Stimulated activated CD4-positive, alpha-beta T cell treated with anti-CD3 and anti-CD28 coated beads, Interleukin-1b, Interleukin-23, amount 100 ng/mL, for 24 hours (primary cell): ENCODE data around the gene ADPRHL1.
A peak's percentile ranks its signal among the peaks of the same experiment; 100 is the strongest.

Experiments used
- DNase-seq, 4 experiments: peaks; one replicate each; pipeline ENCODE4 v3.0.0-alpha.2; 2020; ENCODE audit warnings: low read depth in 4 of 4, low spot score in 1 of 4

ADPRHL1 gene

DNA sequence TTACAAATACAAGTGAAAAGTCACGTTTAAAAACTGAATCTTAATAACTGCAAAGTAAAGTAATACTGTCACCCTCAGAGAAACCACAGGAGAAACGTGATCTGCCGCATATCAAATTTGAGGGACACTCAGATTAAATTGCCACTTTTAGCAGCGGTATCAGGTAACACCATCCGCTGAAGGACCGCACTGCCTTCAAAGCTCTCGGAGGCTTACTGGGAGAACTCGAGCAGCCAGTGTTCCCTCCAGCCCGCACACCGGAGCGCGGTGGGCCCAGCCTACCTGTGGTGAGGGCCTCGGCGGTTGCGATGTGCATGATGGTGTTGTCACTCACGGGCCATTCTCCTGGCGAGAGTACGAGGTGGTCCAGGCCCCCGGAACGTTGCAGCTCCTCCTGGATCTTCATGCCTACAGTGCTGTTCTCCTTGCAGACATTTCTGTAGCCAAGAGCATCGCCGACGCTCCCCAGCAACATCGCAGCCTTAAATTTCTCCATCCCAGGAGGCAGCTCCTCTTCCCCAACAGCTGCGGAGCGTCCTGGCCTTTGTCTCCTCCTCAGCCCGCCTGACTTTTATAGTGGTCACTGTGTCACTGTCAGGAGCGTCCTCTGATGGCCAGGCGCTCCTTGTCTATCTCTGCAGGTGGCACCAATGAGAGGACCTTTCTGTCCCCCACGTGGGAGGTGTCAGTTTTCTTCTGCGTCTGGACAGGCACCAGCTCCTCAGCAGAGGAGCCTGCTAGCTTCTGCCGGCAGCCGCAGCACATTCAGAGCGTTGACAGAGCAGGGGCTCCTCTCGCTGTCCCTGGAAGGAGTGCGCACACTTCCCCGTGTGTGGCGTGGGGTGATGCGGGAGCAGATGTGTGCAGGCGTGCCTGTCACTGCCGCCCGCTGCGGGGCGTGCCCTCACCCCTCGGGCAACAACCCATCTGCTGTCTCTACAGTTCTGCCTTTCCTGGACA, at the start of gene ADPRHL1:
Gene ADPRHL1, minus strand, starts transcription at position 547 of the 960 bp plus-strand sequence. Its CDS starts 51 bp downstream, at position 496.
- DNase-seq, result no peak

DNA sequence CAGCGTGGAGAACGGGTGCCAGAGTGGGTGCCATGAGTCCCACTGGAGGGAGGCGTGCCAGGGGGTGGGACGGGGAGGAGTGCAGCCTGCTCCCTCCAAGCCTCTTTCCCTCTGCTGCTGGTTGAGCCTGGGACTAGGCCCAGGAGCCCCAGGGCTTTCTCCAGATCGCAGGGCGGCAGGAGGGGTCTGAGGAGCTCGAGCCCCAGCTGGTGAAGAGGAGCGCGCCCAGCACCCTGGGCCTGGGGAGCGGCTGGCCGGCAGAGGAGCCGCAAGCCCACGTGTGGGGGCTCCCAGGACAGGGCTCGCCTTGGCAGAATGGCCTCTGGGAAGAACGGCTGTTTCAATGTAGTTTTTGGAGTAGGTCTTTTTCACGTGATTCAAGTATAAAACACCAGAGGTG, 49.4 kb upstream of the ADPRHL1 start:
- DNase-seq, result no peak

DNA sequence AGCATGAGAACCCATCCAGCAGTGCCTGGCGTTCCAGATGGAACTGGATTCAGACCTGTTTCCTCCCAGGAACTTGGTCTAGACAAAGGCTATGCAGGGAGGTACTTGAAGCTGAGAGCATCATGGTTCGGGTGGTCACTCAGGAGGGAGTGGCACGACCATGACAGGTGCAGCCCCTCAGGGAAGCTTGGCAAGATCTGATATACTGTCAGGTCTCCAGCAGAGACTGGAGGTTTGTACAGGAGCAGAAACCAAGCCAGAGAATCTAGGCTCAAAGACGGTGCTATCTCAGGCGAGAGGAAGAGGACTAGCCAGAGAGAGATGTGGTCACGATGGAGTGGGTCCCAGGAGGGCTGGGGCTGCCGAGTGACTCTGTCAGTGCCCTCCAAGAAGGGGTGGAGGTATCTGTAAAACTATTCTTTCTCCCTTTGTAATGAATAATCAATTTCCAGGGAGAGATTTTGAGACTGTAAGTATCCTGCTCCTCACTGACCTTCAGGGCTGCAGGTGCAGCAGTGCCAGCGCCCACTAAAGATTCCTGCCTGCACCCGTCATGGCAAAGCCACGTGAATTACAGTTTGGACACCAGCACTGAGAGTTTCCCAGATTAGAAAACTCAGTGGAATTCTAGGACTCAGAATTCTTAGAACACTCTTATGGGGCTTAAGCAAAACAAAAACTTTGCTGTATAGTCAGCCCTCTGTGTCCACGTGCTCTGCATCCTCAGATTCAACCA, 47.4 kb upstream of the ADPRHL1 start:
- no peak for DNase-seq

DNA sequence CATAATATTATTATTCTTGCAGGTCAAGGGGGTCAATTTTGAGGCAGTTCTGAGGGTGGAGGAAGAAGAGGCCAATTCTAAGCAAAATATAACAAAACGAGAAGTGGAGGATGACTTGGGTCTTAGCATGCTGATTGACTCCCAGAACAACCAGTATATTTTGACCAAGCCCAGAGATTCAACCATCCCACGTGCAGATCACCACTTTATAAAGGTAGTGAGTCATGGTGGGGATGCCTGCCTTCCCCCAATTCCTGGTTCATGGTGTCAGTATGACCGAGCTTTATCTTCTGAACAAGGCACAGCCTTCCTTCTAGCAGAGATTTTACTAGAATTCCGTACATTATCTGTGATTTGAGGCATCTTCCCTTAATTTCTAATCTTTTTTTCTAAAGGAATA, 46.6 kb upstream of the ADPRHL1 start:
- DNase-seq, result no peak

DNA sequence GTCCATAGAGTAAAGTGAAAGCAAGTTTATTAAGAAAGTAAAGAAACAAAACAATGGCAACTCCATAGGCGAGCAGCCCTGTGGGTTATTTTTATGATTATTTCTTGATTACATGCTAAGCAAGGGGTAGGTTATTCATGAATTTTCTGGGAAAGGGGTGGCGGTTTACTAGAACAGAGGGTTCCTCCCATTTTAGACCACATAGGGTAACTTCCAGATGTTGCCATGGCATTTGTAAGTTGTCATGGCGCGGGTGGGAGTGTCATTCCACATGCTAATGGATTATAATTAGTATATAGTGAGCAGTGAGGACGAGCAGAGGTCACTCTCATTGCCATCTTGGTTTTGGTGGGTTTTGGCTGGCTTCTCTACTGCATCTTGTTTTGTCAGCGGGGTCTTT, 45.6 kb upstream of the ADPRHL1 start:
- no peak for DNase-seq

DNA sequence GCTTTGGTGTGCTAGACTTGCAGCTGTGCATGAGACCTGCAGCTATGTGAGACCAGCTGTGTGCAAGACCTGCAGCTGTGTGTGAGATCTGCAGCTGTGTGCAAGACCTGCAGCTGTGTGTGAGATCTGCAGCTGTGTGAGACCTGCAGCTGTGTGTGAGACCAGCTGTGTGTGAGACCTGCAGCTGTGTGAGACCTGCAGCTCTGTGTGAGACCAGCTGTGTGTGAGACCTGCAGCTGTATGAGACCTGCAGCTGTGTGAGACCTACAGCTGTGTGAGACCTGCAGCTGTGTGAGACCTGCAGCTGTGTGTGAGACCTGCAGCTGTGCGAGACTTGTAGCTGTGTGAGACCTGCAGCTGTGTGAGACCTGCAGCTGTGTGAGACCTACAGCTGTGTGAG, 43.9 kb upstream of the ADPRHL1 start:
- no peak for DNase-seq

DNA sequence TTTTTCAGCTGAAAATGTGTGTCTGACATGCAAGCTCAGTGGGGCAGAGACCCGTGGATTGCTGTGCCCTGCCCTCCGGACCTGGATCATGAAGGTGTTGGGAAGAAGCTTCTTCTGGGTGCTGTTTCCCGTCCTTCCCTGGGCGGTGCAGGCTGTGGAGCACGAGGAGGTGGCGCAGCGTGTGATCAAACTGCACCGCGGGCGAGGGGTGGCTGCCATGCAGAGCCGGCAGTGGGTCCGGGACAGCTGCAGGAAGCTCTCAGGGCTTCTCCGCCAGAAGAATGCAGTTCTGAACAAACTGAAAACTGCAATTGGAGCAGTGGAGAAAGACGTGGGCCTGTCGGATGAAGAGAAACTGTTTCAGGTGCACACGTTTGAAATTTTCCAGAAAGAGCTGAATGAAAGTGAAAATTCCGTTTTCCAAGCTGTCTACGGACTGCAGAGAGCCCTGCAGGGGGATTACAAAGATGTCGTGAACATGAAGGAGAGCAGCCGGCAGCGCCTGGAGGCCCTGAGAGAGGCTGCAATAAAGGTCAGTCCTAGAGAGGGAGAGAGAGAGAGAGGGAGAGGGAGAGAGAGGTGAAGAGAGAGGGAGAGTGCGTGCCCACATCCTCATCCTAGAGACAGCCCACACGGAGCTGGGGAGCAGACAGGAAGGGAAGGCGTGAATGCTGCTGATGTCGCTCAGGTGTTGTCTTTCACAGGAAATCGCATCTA, 42.4 kb upstream of the ADPRHL1 start:
- no peak for DNase-seq

DNA sequence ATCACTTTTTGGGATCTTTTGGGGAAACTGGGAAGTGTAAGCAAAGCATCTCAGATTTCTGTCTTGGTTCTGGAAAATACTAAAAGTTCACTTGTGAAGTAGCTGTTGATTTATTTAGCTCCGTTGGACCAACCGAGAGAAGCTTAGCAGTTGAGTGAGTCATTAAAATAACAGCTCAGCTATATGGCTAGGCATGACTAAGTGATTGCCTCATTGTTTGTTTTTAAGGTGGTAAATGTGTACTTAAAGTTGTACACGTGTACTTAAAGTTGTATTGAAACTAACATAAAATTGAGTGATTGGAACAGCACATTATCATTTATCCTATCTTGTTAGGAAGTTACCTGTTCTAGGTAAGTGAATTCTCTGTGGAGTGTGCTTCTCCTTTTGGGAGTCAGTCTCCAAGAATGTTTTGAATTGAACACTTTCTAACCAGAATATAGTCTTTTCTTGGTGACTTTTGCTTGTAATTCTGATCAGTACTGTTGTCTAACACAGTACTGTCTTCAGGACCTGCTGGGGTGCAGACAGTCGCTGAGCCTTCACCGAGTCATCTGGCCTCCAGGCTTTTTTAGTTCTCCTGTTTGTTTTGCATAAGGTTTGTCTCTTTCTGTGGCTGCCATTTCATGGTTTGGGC, 40.1 kb upstream of the ADPRHL1 start:
- DNase-seq, result no peak

DNA sequence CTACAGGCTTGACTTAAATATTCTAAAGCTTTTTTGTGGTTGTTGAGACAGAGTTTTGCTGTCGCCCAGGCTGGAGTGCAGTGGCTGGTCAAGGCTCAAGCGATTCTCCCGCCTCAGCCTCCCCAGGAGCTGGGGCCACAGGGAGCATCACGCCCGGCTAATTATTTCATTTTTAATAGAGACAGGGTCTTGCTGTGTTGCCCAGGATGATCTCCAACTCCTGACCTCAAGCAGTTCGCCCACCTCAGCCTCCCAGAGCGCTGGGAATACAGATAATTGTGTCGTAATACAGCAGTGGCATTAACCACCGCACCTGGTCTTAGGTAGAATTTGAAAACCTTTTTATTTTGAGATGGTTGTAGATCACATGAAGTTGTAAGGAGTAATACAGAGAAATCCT, 38.7 kb upstream of the ADPRHL1 start:
- DNase-seq, result no peak

DNA sequence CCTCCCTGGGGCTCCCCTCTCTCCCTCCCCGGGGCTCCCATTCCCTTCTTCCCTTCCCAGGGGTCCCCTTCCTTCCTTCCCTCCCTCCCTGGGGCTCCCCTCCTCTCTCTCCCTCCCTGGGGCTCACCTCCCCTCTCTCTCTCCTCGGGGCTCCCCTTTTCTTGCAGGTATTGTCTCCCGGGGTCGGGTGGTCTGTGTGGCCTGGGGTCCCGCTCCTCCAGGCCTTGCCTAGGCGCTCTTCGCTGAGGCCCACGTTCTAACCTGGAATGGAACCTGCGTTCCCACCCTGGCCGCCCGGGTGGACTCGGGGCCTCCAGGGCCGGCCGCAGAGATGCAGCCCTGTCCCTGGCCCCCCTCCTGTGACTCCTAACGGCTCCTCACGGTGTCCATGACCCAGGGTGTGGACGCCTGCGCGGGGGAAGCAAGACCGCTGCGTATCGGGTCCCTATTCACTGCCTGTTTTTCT, 38.2 kb upstream of the ADPRHL1 start:
- no peak for DNase-seq

DNA sequence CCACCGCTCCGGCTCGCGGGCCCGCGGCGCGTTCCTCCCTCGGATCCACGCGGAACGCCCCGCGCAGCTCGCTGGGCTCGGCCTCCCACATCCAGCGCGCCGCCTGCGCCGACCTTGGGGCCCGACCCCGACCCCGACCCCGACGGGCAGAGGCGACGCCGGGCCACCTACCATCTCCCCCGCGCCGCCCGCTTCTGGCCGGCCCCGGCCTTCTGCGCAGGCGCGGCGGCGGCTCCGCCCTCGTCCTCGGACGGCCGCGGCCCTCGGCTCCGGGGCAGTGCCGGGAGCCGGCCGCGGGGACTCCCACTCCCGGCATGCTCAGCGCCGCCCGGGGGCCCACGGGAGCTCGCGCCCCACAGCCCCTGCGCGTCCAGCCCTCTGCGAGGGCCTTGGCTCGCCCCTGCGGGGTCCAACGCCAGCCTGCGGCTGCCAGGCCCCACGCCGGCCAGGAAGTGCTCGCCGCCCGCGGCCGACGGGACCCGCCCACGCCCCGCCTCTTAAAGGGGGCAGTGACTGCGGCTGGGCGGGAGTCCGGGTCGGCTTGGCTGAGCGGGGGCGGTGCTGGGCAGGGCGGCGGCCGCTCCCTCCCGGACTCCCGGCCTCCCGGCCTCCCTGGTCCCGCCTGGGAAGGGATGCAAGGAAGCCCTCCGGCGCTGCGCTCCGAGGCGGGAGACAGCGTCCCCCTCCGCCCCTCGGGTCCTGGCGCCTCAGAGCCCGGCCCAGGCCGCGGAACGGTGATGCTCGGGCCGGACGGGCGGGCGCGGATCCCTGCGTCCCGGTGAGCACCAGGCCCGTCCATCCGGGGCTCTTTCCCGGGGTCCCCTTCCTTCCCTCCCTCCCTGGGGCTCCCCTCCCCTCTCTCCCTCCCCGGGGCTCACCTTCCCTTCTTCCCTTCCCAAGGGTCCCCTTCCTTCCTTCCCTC, 37.5 kb upstream of the ADPRHL1 start, which contains the start of gene DCUN1D2:
Gene DCUN1D2, minus strand, starts transcription at position 216 of the 922 bp plus-strand sequence. Its CDS starts 42 bp downstream, at position 174.
- DNase-seq, result peak; percentile 49 to 78 (median 56)

DNA sequence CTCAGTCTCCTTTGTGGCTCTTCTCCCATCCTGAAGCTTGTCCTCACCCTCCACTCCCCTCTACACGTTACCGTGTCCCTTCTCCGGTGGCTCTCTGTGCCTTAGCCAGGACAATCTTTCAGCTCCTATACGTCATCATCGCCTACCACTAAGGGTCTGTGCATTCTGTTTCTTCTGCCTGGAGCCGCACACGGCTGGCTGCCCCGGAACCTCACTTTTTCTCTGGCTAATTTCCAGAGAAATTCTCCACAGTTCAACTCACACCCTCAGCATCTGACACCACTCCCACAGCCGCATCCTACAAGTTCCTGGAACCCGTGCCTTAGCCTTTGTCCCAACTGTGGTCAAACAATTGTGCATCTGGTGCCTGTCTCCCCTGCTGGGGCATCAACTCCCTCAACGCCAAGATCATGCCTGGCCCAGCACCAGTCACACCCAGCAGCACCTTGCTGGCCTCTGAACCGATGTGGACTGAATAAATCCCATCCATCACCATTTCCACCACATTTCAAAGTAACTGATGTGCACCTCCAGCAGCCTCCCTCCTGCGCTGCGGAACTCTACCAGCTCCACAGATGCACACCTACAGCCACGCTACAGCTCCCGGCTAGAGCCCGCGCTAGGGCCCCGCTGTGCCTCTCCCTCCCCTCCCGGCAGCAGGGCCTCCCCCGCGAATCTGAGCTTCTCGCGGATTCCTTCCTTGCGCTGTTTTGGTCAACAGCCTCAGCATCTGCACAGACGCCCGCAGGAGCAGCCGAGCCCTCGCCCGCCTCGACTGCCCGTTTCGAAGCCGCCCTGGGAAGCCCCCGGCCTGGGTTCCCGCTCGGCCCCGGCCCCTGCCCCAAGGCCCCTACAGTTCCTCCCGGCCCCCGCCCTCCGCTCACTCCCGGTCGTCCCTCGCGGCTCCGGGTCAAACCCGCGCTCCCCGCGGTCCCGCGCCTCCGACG, 36.5 kb upstream of the ADPRHL1 start:
- DNase-seq, result peak in 3 of 4 experiments; percentile 9 to 23 (median 14)

DNA sequence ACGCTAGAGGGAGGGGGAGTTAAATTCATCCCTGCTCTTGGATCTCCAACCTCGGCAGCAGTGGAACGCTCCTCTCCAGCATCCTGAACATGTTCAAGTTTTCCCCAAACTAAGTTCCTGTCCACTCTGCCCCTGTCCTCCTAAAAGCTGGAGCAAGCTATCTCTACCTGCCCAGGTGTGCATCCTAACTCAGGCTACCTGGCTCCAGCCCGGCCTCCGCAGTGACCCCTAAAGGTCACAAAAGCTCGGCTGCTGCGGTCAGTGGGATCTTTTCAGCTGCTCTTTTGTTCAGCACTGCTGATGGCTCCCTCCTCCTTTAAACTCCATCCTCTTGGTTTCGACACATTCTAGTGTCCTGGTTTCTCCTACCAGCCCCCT, 35.9 kb upstream of the ADPRHL1 start:
- no peak for DNase-seq

DNA sequence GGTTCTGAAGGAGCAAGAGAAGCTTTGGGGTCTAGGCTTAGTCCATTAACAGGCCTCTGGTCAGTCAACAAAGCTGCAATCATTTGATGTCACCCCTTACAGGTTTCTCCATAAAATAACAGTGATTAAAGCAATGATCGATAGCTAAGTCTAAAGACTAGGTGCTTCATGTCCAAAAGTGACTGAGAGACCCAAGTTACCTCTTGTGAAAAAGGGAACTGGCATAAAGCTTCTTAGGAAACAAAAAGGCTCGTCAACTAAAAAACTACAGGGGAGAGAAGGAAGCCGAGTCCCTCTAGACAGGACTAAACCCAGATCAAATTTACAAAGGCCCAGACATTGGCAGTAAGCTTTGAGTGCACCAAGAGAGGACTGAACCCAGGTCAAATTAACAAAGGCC, 35.0 kb upstream of the ADPRHL1 start:
- DNase-seq, result no peak

DNA sequence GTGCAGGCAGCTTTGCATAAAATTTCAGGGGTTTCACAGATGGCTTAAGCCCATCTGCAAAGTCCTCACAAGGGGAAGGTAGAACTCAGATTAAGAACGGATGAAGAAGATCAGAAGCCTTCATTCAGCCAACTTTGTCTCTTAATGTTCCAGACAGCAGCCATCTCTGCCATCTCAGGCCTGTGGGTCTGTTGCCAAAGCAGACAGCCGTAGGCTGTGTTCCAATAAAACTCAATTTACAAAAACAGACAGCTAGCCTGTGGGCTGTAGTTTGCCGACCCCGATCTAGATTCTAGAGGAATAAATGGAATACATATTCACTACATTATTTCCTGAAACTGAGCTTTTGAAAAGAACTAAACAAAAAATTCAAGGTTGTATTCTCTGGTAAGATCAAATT, 33.4 kb upstream of the ADPRHL1 start:
- DNase-seq, result no peak

DNA sequence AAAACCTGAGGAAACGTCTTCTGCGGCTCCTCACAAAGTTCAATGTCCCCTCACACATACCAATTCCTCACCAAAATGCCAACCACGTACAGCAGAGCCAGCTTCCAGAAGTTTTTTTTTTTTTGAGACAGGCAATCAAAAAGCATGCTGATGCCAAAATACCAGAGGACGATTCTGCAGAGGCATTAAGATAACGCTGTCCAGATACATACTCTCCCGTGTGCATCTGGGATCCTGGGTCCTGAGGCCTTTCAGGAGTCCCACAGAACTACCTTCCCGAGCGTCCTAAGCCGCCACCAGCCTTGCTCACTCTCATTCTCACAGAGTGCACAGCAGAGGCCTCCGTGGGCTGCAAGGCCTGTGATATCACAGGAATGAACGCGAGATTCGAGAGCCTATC, 32.3 kb upstream of the ADPRHL1 start:
- no peak for DNase-seq

DNA sequence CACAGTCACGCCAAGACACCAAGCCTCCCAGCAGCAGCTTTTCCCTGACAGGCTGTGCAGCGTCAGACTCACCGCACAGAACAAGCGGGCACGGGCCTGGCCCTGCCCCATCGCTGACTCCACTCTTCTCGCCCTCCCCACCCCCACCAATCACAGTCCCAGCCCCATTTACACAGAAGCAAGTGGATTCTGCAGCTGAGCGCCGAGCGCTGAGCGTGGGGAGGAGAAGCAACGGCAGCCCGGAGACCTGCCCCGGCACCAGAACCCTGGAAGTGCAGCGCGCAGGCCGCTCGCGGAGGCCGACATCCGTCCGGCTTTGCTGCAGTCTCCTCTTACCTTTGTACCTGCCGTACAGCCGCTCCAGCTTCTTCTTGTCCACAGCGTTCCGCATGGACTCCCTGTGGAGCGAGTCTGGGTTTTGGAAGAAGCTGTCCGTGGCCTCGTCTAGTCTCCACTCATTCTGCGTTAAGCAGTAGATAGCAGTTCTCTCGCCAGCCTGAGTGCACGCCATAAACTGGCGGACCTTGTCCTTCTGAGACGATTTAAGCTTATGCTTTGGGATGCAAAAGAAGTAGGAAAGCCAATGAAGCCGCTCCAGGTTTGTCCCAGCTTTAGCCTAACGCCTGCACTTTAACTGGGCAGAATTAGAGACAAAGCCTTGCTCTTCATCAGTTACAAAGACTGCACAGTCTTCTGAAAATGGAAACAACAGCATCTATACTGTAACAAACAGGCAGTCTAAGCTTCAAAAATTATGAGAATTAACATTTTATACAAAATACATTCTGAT, 30.4 kb upstream of the ADPRHL1 start:
- DNase-seq, result no peak

DNA sequence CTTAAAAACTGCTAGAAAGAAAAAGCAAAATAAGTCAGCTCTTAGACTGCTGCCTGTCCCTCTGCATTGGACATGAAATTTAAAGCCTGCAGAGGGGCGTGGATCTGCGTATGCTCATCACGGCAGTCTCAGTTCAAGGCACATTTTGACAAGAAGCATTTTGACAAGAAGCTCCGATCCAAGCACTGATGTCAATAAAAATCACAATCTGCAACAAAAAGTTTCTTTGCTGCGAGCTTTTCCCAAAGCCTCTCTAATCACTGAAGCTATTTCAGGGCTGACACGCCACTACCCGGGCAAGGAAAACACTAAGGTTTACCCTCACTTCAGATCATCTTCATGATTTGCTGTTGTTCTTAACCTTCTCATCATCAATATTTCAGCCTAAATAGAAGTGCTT, 29.8 kb upstream of the ADPRHL1 start:
- DNase-seq, result no peak
